GM12878 (cell line): Measurements from ENCODE around the gene VSTM2L. TPM values are rescaled to one million over a fixed set of nuclear protein-coding genes. Genes with fewer than 3 reads are reported as not detected.

Experiments
- ATAC-seq: fragments of 200-7000 bp; cut with Tn5 transposase; 3 replicates; pipeline ENCODE4 v1.9.1; 2020; ENCODE audit warnings: mild to moderate bottlenecking, moderate library complexity
- BruUV-seq: library from RNA; stranded (reverse); fragments of 400-500 nt; replicated peaks from 2 replicates; lab custom pipeline; 2021; lab: Mats Ljungman, UMichigan
- CTCF ChIA-PET: fragments of 300-600 bp; sonication (Branson Sonifier 250); formaldehyde crosslinking; extraction: SDS; loops from one replicate; lab custom pipeline; 2021; ENCODE audit warnings: inconsistent platforms; lab: Yijun Ruan, JAX
- POLR2A ChIA-PET: fragments of 350-600 bp; formaldehyde crosslinking; extraction: SDS; loops from one replicate; lab custom pipeline; 2021; ENCODE audit warnings: inconsistent platforms; lab: Charles Lee
- RAD21 ChIA-PET: fragments of 300-600 bp; sonication (Branson Sonifier 250); formaldehyde crosslinking; loops from one replicate; lab custom pipeline; 2023; ENCODE audit warnings: antibody characterized with exemption; ENCODE audit not compliant: unreplicated experiment; lab: Charles Lee
- SMC1A ChIA-PET: fragments of 300-600 bp; sonication (Branson Sonifier 250); formaldehyde crosslinking; loops from one replicate; lab custom pipeline; 2023; ENCODE audit not compliant: unreplicated experiment, uncharacterized antibody; lab: Charles Lee
- DNase-seq: peaks from one replicate; pipeline ENCODE4 v3.0.0-alpha.2; 2011; ENCODE audit warnings: low read depth, low spot score
- FAIRE-seq: peaks from 3 replicates; lab custom pipeline; 2011; peaks lifted over from hg19 to GRCh38; lab: Jason Lieb, UNC
- H2AFZ ChIP-seq: 2 replicates; pipeline ENCODE4 v1.6.0; 2011; ENCODE audit warnings: low read depth, low read length, control low read depth; ENCODE audit not compliant: control insufficient read depth
- H3K27ac ChIP-seq: 2 replicates; pipeline ENCODE4 v1.5.1; 2011; ENCODE audit warnings: control low read depth; ENCODE audit not compliant: control insufficient read depth, insufficient read depth
- H3K27me3 ChIP-seq, 2 experiments: replicated peaks in 1 of 2; 2 replicates each; pipeline versions ENCODE4 v1.6.0 to v1.6.1; 2011; ENCODE audit warnings: low read length in 1 of 2; ENCODE audit not compliant: control insufficient read depth in 2 of 2, insufficient read depth in 2 of 2
- H3K36me3 ChIP-seq, 2 experiments: 2 replicates each; pipeline ENCODE4 v1.5.1; 2011; ENCODE audit warnings: low read length in 1 of 2; ENCODE audit not compliant: control insufficient read depth in 2 of 2, insufficient read depth in 2 of 2
- H3K4me1 ChIP-seq: 2 replicates; pipeline ENCODE4 v1.6.1; 2011; ENCODE audit warnings: mild to moderate bottlenecking, low read length, moderate library complexity, mixed read lengths; ENCODE audit not compliant: control insufficient read depth, insufficient read depth
- H3K4me2 ChIP-seq: 2 replicates; pipeline ENCODE4 v1.6.0; 2011; ENCODE audit warnings: control low read depth; ENCODE audit not compliant: control insufficient read depth, insufficient read depth
- H3K4me3 ChIP-seq: fragments of 200-600 bp; sonication (generic); 2 replicates; pipeline ENCODE4 v1.5.1; 2016
- H3K79me2 ChIP-seq: 2 replicates; pipeline ENCODE4 v1.6.0; 2011; ENCODE audit warnings: low read length; ENCODE audit not compliant: control insufficient read depth, insufficient read depth
- H3K9ac ChIP-seq: 2 replicates; pipeline ENCODE4 v1.8.0; 2011; ENCODE audit warnings: low read length, control low read depth, mixed read lengths; ENCODE audit not compliant: control insufficient read depth, insufficient read depth
- H3K9me3 ChIP-seq: replicated peaks from 3 replicates; pipeline ENCODE4 v1.5.1; 2011; ENCODE audit warnings: mild to moderate bottlenecking, low read length; ENCODE audit not compliant: control insufficient read depth, insufficient read depth
- H4K20me1 ChIP-seq: 2 replicates; pipeline ENCODE4 v1.6.0; 2011; ENCODE audit not compliant: control insufficient read depth, insufficient read depth
- CHD1 ChIP-seq: IDR thresholded peaks from 2 replicates; pipeline ENCODE4 v1.6.1; 2012; ENCODE audit warnings: low read depth, low read length, improper control_type of control experiment
- CREM ChIP-seq: IDR thresholded peaks from 2 replicates; pipeline ENCODE4 v1.6.1; 2014; ENCODE audit warnings: antibody characterized with exemption, low read depth
- LARP7 ChIP-seq: fragments of 450-650 bp; IDR thresholded peaks from 2 replicates; pipeline ENCODE4 v1.6.1; 2017; ENCODE audit warnings: mild to moderate bottlenecking
- MTA2 ChIP-seq: fragments of 450-650 bp; IDR thresholded peaks from 2 replicates; pipeline ENCODE4 v1.6.1; 2016; ENCODE audit warnings: low read depth, mild to moderate bottlenecking, moderate library complexity
- MTA3 ChIP-seq: IDR thresholded peaks from 2 replicates; pipeline ENCODE4 v1.6.1; 2012; ENCODE audit warnings: low read length, inconsistent platforms, borderline replicate concordance
- SMAD1 ChIP-seq: fragments of 450-650 bp; IDR thresholded peaks from 2 replicates; pipeline ENCODE4 v1.6.1; 2018; ENCODE audit warnings: mild to moderate bottlenecking, low read depth; ENCODE audit not compliant: partially characterized antibody
- SRF ChIP-seq, 2 experiments: IDR thresholded peaks; 2 replicates each; pipeline ENCODE4 v1.6.1; 2011; ENCODE audit warnings: low read depth in 2 of 2, low read length in 2 of 2, mild to moderate bottlenecking in 1 of 2, moderate library complexity in 1 of 2
- TAF1 ChIP-seq: IDR thresholded peaks from 2 replicates; pipeline ENCODE4 v1.6.1; 2011; ENCODE audit warnings: mild to moderate bottlenecking, low read depth, low read length, borderline replicate concordance
- TCF12 ChIP-seq: IDR thresholded peaks from 2 replicates; pipeline ENCODE4 v1.6.1; 2011; ENCODE audit warnings: low read depth, mild to moderate bottlenecking, low read length
- WGBS: methylation state at CpG from one replicate; pipeline ENCODE4 v1.1.6; 2016; ENCODE audit warnings: low lambda C conversion rate; ENCODE audit not compliant: insufficient replicate concordance, insufficient coverage; ENCODE audit errors: missing lambda C conversion rate; 5-methylcytosine and 5-hydroxymethylcytosine counted together
- in situ Hi-C: fragments of 300-500 bp; cut with MboI; formaldehyde crosslinking; loops from 9 replicates; pipeline ENCODE4 v1.14.3; 2018; ENCODE audit warnings: mixed read lengths
- intact Hi-C: fragments of 100-400 bp; cut with micrococcal nuclease; formaldehyde crosslinking; loops from one replicate; pipeline ENCODE4 v1.14.2; 2022; ENCODE audit not compliant: unreplicated experiment
- polyA plus RNA-seq, 11 experiments: library from polyadenylated mRNA; depleted of rRNA in 4 of 11; unstranded in 6 of 11; stranded (reverse) in 5 of 11; fragments of >200 nt; fragmentation: Nextera tagmentation in 4 of 11; fragmentation: Illumina TruSeq in 1 of 11; extraction: Ambion mirVana in 4 of 11; extraction: Trizol in 1 of 11; gene quantifications; 1 replicate in 1 of 11; 2 replicates in 10 of 11; pipeline versions ENCODE4 v1.2.1 to v1.2.3, GENCODE V29; 2011 to 2016; ENCODE audit warnings: inconsistent platforms in 2 of 11, missing spikeins in 2 of 11, low read depth in 1 of 11
- total RNA-seq, 4 experiments: library from RNA; depleted of rRNA in 3 of 4; stranded (reverse); fragments of >200 nt in 3 of 4; fragmentation: Illumina TruSeq in 1 of 4; extraction: Trizol in 1 of 4; gene quantifications; 2 replicates each; pipeline versions ENCODE4 v1.2.1 to v1.2.3, GENCODE V29; 2013 to 2021
- TF ChIP-seq, protein P1 (sequence below): fragments of 450-650 bp; formaldehyde crosslinking; IDR thresholded peaks from 2 replicates; pipeline ENCODE4 v1.4.0; 2020; ENCODE audit warnings: mild to moderate bottlenecking, moderate library complexity
- TF ChIP-seq, protein P2 (sequence below): IDR thresholded peaks from 2 replicates; pipeline ENCODE4 v1.6.1; 2011; ENCODE audit warnings: mild to moderate bottlenecking, low read depth, low read length, moderate library complexity; ENCODE audit not compliant: insufficient replicate concordance
- TF ChIP-seq, protein P3 (sequence below): fragments of 450-650 bp; IDR thresholded peaks from 2 replicates; pipeline ENCODE4 v1.6.1; 2017; ENCODE audit warnings: antibody characterized with exemption, mild to moderate bottlenecking, moderate library complexity
- TF ChIP-seq, protein P4 (sequence below): fragments of 450-650 bp; IDR thresholded peaks from 2 replicates; pipeline ENCODE4 v1.6.1; 2017; ENCODE audit warnings: mild to moderate bottlenecking, moderate library complexity

The VSTM2L gene
- total and polyA plus RNA-seq, 10 of the 15 experiments (the other 5 are each of a cell fraction or from before 2014, with no cell fraction given) = 0.05 to 1.5 (median 0.63) TPM; not detected in 2

DNA sequence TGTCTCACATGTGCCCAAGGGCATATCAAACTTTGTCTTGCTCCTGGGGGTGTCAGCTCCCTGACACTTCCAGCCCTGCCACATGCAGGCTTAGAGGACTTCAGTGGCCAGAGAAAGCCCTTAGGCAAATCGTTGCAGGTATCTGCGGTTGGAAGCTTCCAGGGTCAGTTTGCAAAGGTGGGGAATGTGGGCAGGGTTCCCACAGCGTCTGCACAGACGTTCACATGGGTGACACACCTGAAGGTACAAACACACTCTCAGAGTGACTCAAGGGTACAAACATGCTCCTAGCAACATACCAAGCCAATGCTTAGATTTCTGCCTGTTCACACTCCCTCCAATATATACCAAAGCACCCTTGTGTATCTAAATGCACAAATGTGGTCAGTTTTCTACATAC lies 30.0 kb downstream of the VSTM2L start:
- no peaks in the 10 kb centered on the region for H3K36me3 ChIP-seq
- no peak overlapping the region for H2AFZ ChIP-seq
- no peak overlapping the region for H3K27ac ChIP-seq
- ChIA-PET SMC1A (interaction anchor here (1.1 to 1.4 kb wide), 2 partner anchors 13 to 59 kb away, joined by 3 to 4 read pairs; no protein-coding TSS in a partner anchor), CTCF (no interaction called here), RAD21 (no interaction called here), POLR2A (no interaction called here)
- in situ Hi-C loops = no loop called here
- DNase-seq (no peak), ATAC-seq (no peak), FAIRE-seq (no peak)
- no peak overlapping the region for H3K4me3 ChIP-seq
- H3K79me2 ChIP-seq = no peaks in the 10 kb centered on the region
- WGBS = 7% methylated on average over 4 of the region's 4 CpGs
- no TSS peak for BruUV-seq
- no peaks in the 10 kb centered on the region for H3K4me1 ChIP-seq
- no peak overlapping the region for H3K9ac ChIP-seq
- H4K20me1 ChIP-seq = no peaks in the 10 kb centered on the region
- intact Hi-C loops = no loop called here
- H3K4me2 ChIP-seq = no peak overlapping the region
- no peaks in the 10 kb centered on the region for H3K9me3 ChIP-seq
- peaks cover 0 to 1% of the 10 kb centered on the region in 2 experiments; a peak in 1 of 4 replicates for H3K27me3 ChIP-seq
- no peak for TF ChIP-seq TAF1
- TF ChIP-seq TCF12 = no peak
- TF ChIP-seq, protein P1, sequence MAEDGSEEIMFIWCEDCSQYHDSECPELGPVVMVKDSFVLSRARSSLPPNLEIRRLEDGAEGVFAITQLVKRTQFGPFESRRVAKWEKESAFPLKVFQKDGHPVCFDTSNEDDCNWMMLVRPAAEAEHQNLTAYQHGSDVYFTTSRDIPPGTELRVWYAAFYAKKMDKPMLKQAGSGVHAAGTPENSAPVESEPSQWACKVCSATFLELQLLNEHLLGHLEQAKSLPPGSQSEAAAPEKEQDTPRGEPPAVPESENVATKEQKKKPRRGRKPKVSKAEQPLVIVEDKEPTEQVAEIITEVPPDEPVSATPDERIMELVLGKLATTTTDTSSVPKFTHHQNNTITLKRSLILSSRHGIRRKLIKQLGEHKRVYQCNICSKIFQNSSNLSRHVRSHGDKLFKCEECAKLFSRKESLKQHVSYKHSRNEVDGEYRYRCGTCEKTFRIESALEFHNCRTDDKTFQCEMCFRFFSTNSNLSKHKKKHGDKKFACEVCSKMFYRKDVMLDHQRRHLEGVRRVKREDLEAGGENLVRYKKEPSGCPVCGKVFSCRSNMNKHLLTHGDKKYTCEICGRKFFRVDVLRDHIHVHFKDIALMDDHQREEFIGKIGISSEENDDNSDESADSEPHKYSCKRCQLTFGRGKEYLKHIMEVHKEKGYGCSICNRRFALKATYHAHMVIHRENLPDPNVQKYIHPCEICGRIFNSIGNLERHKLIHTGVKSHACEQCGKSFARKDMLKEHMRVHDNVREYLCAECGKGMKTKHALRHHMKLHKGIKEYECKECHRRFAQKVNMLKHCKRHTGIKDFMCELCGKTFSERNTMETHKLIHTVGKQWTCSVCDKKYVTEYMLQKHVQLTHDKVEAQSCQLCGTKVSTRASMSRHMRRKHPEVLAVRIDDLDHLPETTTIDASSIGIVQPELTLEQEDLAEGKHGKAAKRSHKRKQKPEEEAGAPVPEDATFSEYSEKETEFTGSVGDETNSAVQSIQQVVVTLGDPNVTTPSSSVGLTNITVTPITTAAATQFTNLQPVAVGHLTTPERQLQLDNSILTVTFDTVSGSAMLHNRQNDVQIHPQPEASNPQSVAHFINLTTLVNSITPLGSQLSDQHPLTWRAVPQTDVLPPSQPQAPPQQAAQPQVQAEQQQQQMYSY = no peak
- TF ChIP-seq LARP7 = no peak
- TF ChIP-seq, protein P2, sequence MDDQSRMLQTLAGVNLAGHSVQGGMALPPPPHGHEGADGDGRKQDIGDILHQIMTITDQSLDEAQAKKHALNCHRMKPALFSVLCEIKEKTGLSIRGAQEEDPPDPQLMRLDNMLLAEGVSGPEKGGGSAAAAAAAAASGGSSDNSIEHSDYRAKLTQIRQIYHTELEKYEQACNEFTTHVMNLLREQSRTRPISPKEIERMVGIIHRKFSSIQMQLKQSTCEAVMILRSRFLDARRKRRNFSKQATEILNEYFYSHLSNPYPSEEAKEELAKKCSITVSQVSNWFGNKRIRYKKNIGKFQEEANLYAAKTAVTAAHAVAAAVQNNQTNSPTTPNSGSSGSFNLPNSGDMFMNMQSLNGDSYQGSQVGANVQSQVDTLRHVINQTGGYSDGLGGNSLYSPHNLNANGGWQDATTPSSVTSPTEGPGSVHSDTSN = no peak
- TF ChIP-seq, protein P3, sequence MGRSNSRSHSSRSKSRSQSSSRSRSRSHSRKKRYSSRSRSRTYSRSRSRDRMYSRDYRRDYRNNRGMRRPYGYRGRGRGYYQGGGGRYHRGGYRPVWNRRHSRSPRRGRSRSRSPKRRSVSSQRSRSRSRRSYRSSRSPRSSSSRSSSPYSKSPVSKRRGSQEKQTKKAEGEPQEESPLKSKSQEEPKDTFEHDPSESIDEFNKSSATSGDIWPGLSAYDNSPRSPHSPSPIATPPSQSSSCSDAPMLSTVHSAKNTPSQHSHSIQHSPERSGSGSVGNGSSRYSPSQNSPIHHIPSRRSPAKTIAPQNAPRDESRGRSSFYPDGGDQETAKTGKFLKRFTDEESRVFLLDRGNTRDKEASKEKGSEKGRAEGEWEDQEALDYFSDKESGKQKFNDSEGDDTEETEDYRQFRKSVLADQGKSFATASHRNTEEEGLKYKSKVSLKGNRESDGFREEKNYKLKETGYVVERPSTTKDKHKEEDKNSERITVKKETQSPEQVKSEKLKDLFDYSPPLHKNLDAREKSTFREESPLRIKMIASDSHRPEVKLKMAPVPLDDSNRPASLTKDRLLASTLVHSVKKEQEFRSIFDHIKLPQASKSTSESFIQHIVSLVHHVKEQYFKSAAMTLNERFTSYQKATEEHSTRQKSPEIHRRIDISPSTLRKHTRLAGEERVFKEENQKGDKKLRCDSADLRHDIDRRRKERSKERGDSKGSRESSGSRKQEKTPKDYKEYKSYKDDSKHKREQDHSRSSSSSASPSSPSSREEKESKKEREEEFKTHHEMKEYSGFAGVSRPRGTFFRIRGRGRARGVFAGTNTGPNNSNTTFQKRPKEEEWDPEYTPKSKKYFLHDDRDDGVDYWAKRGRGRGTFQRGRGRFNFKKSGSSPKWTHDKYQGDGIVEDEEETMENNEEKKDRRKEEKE = no peak
- TF ChIP-seq MTA3 = no peak
- no peak for TF ChIP-seq MTA2
- TF ChIP-seq CREM = no peak
- TF ChIP-seq, protein P4, sequence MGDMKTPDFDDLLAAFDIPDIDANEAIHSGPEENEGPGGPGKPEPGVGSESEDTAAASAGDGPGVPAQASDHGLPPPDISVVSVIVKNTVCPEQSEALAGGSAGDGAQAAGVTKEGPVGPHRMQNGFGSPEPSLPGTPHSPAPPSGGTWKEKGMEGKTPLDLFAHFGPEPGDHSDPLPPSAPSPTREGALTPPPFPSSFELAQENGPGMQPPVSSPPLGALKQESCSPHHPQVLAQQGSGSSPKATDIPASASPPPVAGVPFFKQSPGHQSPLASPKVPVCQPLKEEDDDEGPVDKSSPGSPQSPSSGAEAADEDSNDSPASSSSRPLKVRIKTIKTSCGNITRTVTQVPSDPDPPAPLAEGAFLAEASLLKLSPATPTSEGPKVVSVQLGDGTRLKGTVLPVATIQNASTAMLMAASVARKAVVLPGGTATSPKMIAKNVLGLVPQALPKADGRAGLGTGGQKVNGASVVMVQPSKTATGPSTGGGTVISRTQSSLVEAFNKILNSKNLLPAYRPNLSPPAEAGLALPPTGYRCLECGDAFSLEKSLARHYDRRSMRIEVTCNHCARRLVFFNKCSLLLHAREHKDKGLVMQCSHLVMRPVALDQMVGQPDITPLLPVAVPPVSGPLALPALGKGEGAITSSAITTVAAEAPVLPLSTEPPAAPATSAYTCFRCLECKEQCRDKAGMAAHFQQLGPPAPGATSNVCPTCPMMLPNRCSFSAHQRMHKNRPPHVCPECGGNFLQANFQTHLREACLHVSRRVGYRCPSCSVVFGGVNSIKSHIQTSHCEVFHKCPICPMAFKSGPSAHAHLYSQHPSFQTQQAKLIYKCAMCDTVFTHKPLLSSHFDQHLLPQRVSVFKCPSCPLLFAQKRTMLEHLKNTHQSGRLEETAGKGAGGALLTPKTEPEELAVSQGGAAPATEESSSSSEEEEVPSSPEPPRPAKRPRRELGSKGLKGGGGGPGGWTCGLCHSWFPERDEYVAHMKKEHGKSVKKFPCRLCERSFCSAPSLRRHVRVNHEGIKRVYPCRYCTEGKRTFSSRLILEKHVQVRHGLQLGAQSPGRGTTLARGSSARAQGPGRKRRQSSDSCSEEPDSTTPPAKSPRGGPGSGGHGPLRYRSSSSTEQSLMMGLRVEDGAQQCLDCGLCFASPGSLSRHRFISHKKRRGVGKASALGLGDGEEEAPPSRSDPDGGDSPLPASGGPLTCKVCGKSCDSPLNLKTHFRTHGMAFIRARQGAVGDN = no peak
- TF ChIP-seq SMAD1 = no peak
- no peak for TF ChIP-seq CHD1
- no peak for TF ChIP-seq SRF (IDR thresholded peaks at IDR 0.05; ENCODE audit: low read depth in 2 of 2, low read length in 2 of 2)
